H9 (cell line): ENCODE measurements around the gene MGST2. TPM values are rescaled to one million over a fixed set of nuclear protein-coding genes. Genes with fewer than 3 reads are reported as not detected.

ENCODE experiments used
- DNase-seq: peaks from one replicate; pipeline ENCODE4 v3.0.0-alpha.2; 2017
- H2AFZ ChIP-seq: one replicate; pipeline ENCODE4 v1.6.1; 2013; ENCODE audit warnings: mild to moderate bottlenecking, low read length, control low read depth, moderate library complexity
- H2AK5ac ChIP-seq: 2 replicates; pipeline ENCODE4 v1.6.1; 2013; ENCODE audit warnings: low read length, control low read depth, mixed read lengths; ENCODE audit not compliant: insufficient read length
- H2BK120ac ChIP-seq: one replicate; pipeline ENCODE4 v1.6.1; 2013; ENCODE audit warnings: low read depth, mild to moderate bottlenecking, low read length, control low read depth, inconsistent platforms; ENCODE audit not compliant: poor library complexity, severe bottlenecking
- H2BK12ac ChIP-seq: 2 replicates; pipeline ENCODE4 v1.6.1; 2013; ENCODE audit warnings: low read length, control low read depth, mixed read lengths, low read depth; ENCODE audit not compliant: insufficient read length
- H2BK15ac ChIP-seq: 2 replicates; pipeline ENCODE4 v1.6.1; 2013; ENCODE audit warnings: low read depth, low read length, control low read depth
- H2BK20ac ChIP-seq: one replicate; pipeline ENCODE4 v1.6.1; 2013; ENCODE audit warnings: low read depth, mild to moderate bottlenecking, low read length, control low read depth, inconsistent platforms; ENCODE audit not compliant: poor library complexity, severe bottlenecking
- H2BK5ac ChIP-seq: 2 replicates; pipeline ENCODE4 v1.6.1; 2013; ENCODE audit warnings: low read length, control low read depth, mixed read lengths; ENCODE audit not compliant: insufficient read length
- H3K14ac ChIP-seq: 2 replicates; pipeline ENCODE4 v1.6.1; 2013; ENCODE audit warnings: low read length, control low read depth; ENCODE audit not compliant: insufficient read depth
- H3K18ac ChIP-seq: 2 replicates; pipeline ENCODE4 v1.6.1; 2013; ENCODE audit warnings: low read depth, mild to moderate bottlenecking, mixed read lengths, low read length, control low read depth; ENCODE audit not compliant: insufficient read length
- H3K23ac ChIP-seq: 2 replicates; pipeline ENCODE4 v1.6.1; 2013; ENCODE audit warnings: low read length, control low read depth, mixed read lengths, low read depth; ENCODE audit not compliant: insufficient read length
- H3K23me2 ChIP-seq: 2 replicates; pipeline ENCODE4 v1.6.1; 2013; ENCODE audit warnings: low read depth, mild to moderate bottlenecking, mixed read lengths, low read length, control low read depth; ENCODE audit not compliant: insufficient read length, poor library complexity, severe bottlenecking
- H3K27ac ChIP-seq: 2 replicates; pipeline ENCODE4 v1.5.1; 2013; ENCODE audit warnings: low read length, control low read depth, mixed read lengths, low read depth; ENCODE audit not compliant: insufficient read length
- H3K27me3 ChIP-seq: 2 replicates; pipeline ENCODE4 v1.6.1; 2013; ENCODE audit warnings: low read length, control low read depth, inconsistent platforms; ENCODE audit not compliant: insufficient read depth
- H3K4ac ChIP-seq: 2 replicates; pipeline ENCODE4 v1.6.1; 2013; ENCODE audit warnings: low read depth, mild to moderate bottlenecking, control low read depth, inconsistent platforms, low read length, moderate library complexity
- H3K4me1 ChIP-seq: 2 replicates; pipeline ENCODE4 v1.6.1; 2013; ENCODE audit warnings: low read length, control low read depth, inconsistent platforms; ENCODE audit not compliant: insufficient read depth
- H3K4me2 ChIP-seq: 2 replicates; pipeline ENCODE4 v1.6.1; 2013; ENCODE audit warnings: low read length, control low read depth, mixed read lengths; ENCODE audit not compliant: insufficient read length, insufficient read depth
- H3K56ac ChIP-seq: 2 replicates; pipeline ENCODE4 v1.6.1; 2013; ENCODE audit warnings: low read depth, mild to moderate bottlenecking, mixed read lengths, low read length, control low read depth; ENCODE audit not compliant: insufficient read length
- H3K79me1 ChIP-seq: 2 replicates; pipeline ENCODE4 v1.6.1; 2013; ENCODE audit warnings: low read depth, mild to moderate bottlenecking, moderate library complexity, low read length, control low read depth, inconsistent platforms; ENCODE audit not compliant: insufficient read depth, poor library complexity, severe bottlenecking
- H3K79me2 ChIP-seq: 2 replicates; pipeline ENCODE4 v1.6.1; 2013; ENCODE audit warnings: low read length, control low read depth, inconsistent platforms; ENCODE audit not compliant: insufficient read depth
- H3K9ac ChIP-seq: 2 replicates; pipeline ENCODE4 v1.6.1; 2013; ENCODE audit warnings: low read length, control low read depth, mixed read lengths; ENCODE audit not compliant: insufficient read length; ENCODE audit errors: extremely low read depth
- H3K9me3 ChIP-seq: one replicate; pipeline ENCODE4 v1.6.1; 2013; ENCODE audit warnings: low read depth, low read length, inconsistent platforms; ENCODE audit not compliant: control insufficient read depth
- H3T11ph ChIP-seq: one replicate; pipeline ENCODE4 v1.6.1; 2013; ENCODE audit warnings: mild to moderate bottlenecking, low read length, control low read depth, inconsistent platforms
- H4K20me1 ChIP-seq: one replicate; pipeline ENCODE4 v1.6.1; 2013; ENCODE audit not compliant: control insufficient read depth, insufficient read length, insufficient read depth
- H4K5ac ChIP-seq: 2 replicates; pipeline ENCODE4 v1.6.1; 2013; ENCODE audit warnings: low read depth, mild to moderate bottlenecking, mixed read lengths, low read length, control low read depth; ENCODE audit not compliant: insufficient read length
- H4K8ac ChIP-seq: replicated peaks from 2 replicates; pipeline ENCODE4 v1.6.1; 2013; ENCODE audit warnings: low read length, control low read depth, mixed read lengths, low read depth; ENCODE audit not compliant: insufficient read length
- H4K91ac ChIP-seq: 2 replicates; pipeline ENCODE4 v1.6.1; 2013; ENCODE audit warnings: low read depth, mild to moderate bottlenecking, moderate library complexity, mixed read lengths, low read length, control low read depth; ENCODE audit not compliant: insufficient read length
- H3K27ac Mint-ChIP-seq, 3 experiments: 2 replicates in 2 of 3; 3 replicates in 1 of 3; pipeline ENCODE4 v1.8.0; 2020 to 2021; ENCODE audit warnings: mixed read lengths in 3 of 3, mild to moderate bottlenecking in 1 of 3, moderate library complexity in 1 of 3
- H3K27me3 Mint-ChIP-seq: 2 replicates; pipeline ENCODE4 v1.8.0; 2021; ENCODE audit warnings: low read depth, mild to moderate bottlenecking, moderate library complexity, mixed read lengths
- H3K36me3 Mint-ChIP-seq, 3 experiments: 2 replicates in 2 of 3; 3 replicates in 1 of 3; pipeline ENCODE4 v1.8.0; 2020 to 2021; ENCODE audit warnings: low read depth in 3 of 3, mixed read lengths in 3 of 3; ENCODE audit not compliant: insufficient read depth in 1 of 3
- H3K4me1 Mint-ChIP-seq, 2 experiments: 2 replicates each; pipeline ENCODE4 v1.8.0; 2020; ENCODE audit warnings: mixed read lengths in 2 of 2
- H3K4me3 Mint-ChIP-seq, 2 experiments: 2 replicates in 1 of 2; 3 replicates in 1 of 2; pipeline ENCODE4 v1.8.0; 2020 to 2021; ENCODE audit warnings: mild to moderate bottlenecking in 2 of 2, mixed read lengths in 2 of 2, moderate library complexity in 1 of 2
- H3K9me3 Mint-ChIP-seq, 2 experiments: 2 replicates in 1 of 2; 3 replicates in 1 of 2; pipeline ENCODE4 v1.8.0; 2020; ENCODE audit warnings: mild to moderate bottlenecking in 2 of 2, mixed read lengths in 2 of 2, moderate library complexity in 1 of 2
- CTCF ChIP-seq: fragments of 200-600 bp; sonication (generic); conservative IDR thresholded peaks from 3 replicates; pipeline ENCODE4 v1.8.0; 2021; ENCODE audit warnings: antibody characterized with exemption, mild to moderate bottlenecking
- WGBS: extraction: QIAGEN DNeasy Blood & Tissue Kit; methylation state at CpG from one replicate; pipeline ENCODE4 v1.1.7; 2013; ENCODE audit warnings: missing lambda C conversion rate, low lambda C conversion rate, mixed read lengths; ENCODE audit not compliant: insufficient read length; ENCODE audit errors: extremely low coverage; 5-methylcytosine and 5-hydroxymethylcytosine counted together
- total RNA-seq: library from RNA; stranded (reverse); gene quantifications from 2 replicates; pipeline ENCODE4 v1.2.1, GENCODE V29; 2021

The MGST2 gene
- total RNA-seq, 1 experiment from 2014 or later, result 6.4 TPM

GRCh38 chr4:139740531-139741041 is 75.0 kb downstream of the MGST2 start:
- Histone ChIP-seq H3K23me2 (no peaks in the 10 kb centered on the region), H4K91ac (no peak overlapping the region), H2AFZ (no peak overlapping the region), H2BK5ac (no peak overlapping the region), H4K5ac (no peak overlapping the region), H3K27ac (no peak overlapping the region), H3K4me2 (no peak overlapping the region), H4K8ac (no peak overlapping the region), H2BK20ac (no peak overlapping the region), H3K4me1 (peaks cover 6% of the 10 kb centered on the region; the same call in 1 of the 2 replicates), H3K9me3 (no peaks in the 10 kb centered on the region), H3K9ac (no peak overlapping the region), H3K4ac (no peak overlapping the region), H2BK12ac (no peak overlapping the region), H3K18ac (no peak overlapping the region), H2BK15ac (no peak overlapping the region), H3K79me1 (no peaks in the 10 kb centered on the region), H2AK5ac (no peak overlapping the region), H2BK120ac (no peak overlapping the region), H3K79me2 (no peaks in the 10 kb centered on the region), H3K56ac (no peak overlapping the region), H3K27me3 (no peaks in the 10 kb centered on the region; the same call in 1 of the 2 replicates), H3K23ac (no peak overlapping the region), H3T11ph (no peak overlapping the region), H4K20me1 (no peaks in the 10 kb centered on the region), H3K14ac (no peak overlapping the region)
- H3K36me3 Mint-ChIP-seq, result no peaks in the 10 kb centered on the region; a peak in 1 of 7 replicates
- no peak for TF ChIP-seq CTCF
- DNase-seq, result no peak
- peaks cover 23 to 26% of the 10 kb centered on the region in 2 experiments for H3K4me1 Mint-ChIP-seq
- no peak overlapping the region for H3K4me3 Mint-ChIP-seq
- H3K27me3 Mint-ChIP-seq, result peaks cover 28% of the 10 kb centered on the region
- H3K27ac Mint-ChIP-seq, result peak overlapping the region in 1 of 3 experiments; percentile 67; a peak in 1 of 7 replicates
- no CpG with 5 or more reads among the region's 10 CpGs for WGBS
- no peaks in the 10 kb centered on the region; a peak in 1 of 5 replicates for H3K9me3 Mint-ChIP-seq
